Stomach (tissue), 4 donors: ENCODE data around the gene ZFHX3.

Experiments used
- EP300 ChIP-seq: sonication (generic); formaldehyde crosslinking; IDR thresholded peaks from one replicate; pipeline ENCODE4 v1.6.1; 2017; ENCODE audit warnings: antibody characterized with exemption
- POLR2A ChIP-seq, 4 donors: fragments of 450-650 bp; IDR thresholded peaks; one replicate each; pipeline ENCODE4 v1.6.1; 2016; ENCODE audit warnings: antibody characterized with exemption in 4 of 4, control low read depth in 2 of 4, mild to moderate bottlenecking in 1 of 4, moderate library complexity in 1 of 4
- POLR2AphosphoS5 ChIP-seq, 3 donors: sonication (generic); formaldehyde crosslinking; IDR thresholded peaks; one replicate each; pipeline ENCODE4 v1.6.1; 2016; ENCODE audit warnings: antibody characterized with exemption in 3 of 3
- TF ChIP-seq, protein P1 (sequence below), 7 experiments: fragments of 450-650 bp in 4 of 7; fragments of 200-600 bp in 3 of 7; sonication (generic) in 3 of 7; IDR thresholded peaks; one replicate each; pipeline ENCODE4 v1.5.1; 2016 to 2019; ENCODE audit warnings: antibody characterized with exemption in 7 of 7, control low read depth in 2 of 7, mild to moderate bottlenecking in 1 of 7

DNA sequence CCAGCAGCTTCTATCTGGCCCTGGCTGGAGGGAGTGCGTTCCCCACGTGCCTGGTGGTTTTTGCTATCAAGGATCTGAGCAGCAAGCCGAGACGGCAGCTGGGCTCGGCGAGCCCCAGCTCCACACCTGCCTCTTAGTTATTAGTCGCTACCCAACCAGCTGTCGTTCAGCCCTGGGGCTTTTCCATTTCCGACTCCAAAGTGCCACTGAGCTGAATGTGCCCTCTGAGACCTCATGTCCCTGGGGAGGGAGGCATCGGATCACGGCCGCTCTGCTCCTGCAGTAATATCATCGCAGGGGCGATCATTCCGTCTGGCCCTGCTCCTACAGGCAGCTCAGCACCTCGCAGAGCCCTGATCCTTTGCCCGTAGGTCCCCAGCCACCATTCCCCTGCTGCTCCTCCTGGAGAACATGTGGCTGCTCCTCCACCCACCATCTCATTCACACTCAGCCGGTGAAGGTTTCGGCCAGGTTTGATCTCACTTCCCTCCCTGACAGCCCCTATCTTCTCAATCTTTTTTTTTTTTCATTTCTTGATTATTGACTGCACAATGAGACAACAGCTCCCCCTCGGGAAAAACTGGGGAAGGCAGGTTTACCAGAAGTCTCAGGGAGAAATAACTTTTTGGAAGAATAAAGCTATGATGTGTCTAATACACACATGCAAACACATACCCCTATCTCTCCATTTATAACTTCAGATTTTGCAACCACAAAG lies 86.7 kb downstream of the ZFHX3 start:
- TF ChIP-seq, protein P1, sequence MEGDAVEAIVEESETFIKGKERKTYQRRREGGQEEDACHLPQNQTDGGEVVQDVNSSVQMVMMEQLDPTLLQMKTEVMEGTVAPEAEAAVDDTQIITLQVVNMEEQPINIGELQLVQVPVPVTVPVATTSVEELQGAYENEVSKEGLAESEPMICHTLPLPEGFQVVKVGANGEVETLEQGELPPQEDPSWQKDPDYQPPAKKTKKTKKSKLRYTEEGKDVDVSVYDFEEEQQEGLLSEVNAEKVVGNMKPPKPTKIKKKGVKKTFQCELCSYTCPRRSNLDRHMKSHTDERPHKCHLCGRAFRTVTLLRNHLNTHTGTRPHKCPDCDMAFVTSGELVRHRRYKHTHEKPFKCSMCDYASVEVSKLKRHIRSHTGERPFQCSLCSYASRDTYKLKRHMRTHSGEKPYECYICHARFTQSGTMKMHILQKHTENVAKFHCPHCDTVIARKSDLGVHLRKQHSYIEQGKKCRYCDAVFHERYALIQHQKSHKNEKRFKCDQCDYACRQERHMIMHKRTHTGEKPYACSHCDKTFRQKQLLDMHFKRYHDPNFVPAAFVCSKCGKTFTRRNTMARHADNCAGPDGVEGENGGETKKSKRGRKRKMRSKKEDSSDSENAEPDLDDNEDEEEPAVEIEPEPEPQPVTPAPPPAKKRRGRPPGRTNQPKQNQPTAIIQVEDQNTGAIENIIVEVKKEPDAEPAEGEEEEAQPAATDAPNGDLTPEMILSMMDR (IDR thresholded peaks at IDR 0.05) = peak in 4 of 7 experiments; percentile 14 to 29 (median 22)
- no peak for TF ChIP-seq POLR2A (IDR thresholded peaks at IDR 0.05)
- TF ChIP-seq EP300 = no peak
- TF ChIP-seq POLR2AphosphoS5 (IDR thresholded peaks at IDR 0.05) = no peak
